ENCODE results near the gene GTF2H4.

The GTF2H4 gene

DNA sequence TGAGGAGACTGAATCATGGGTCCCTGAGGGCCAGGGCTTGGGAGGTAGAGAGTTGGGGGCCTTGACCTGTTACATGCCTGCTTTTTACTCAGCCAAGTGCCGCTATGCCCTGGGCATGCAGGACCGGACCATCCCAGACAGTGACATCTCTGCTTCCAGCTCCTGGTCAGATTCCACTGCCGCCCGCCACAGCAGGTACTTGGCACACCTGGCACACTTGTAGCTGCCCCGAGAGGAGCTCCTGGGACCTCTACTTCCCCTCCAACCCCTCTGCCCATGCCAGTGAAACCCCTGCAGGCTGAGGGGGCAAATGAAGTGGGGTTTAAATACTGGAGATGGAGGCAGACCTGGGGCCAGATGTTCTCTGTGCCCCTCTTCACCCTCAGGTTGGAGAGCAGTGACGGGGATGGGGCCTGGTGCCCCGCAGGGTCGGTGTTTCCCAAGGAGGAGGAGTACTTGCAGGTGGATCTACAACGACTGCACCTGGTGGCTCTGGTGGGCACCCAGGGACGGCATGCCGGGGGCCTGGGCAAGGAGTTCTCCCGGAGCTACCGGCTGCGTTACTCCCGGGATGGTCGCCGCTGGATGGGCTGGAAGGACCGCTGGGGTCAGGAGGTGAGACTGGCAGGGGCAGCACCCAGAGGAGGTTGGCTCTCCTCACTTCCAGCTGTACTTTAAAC, 19.1 kb upstream of the GTF2H4 start:
- Histone ChIP-seq H3K27ac (no peak overlapping the region), H3K27me3 (no peaks in the 10 kb centered on the region), H3K4me1 (peaks cover 58% of the 10 kb centered on the region), H3K4me2 (peak overlapping the region; percentile 61; the same call in 1 of the 2 replicates), H3K4me3 (no peak overlapping the region), H3K9ac (no peak overlapping the region), H4K20me1 (peaks cover 47% of the 10 kb centered on the region), H3K9me3 (no peaks in the 10 kb centered on the region), H3K36me3 (peaks cover 56% of the 10 kb centered on the region)
- no peak for TF ChIP-seq Cebpa-rat (IDR thresholded peaks at IDR 0.05)

DNA sequence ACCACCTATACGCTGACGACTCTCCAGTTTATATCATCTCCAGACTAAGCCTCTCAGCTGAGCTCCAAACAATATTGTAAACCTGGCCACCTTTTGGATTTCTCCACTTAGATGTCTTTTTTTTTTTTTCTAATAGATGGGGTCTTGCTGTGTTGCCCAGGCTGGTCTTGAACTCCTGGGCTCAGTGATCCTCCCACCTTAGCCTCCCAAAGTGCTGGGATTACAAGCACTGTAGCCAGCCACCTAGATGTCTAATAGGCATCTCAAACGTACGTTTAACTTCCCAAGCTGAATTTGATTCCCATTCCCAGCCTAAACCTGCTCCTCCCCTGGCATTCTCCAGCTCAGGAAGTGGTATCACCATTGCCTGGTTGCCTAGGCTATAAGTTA, 18.5 kb upstream of the GTF2H4 start:
- no peak for TF ChIP-seq Cebpa-rat (IDR thresholded peaks at IDR 0.05)
- Histone ChIP-seq H3K36me3 (peaks cover 61% of the 10 kb centered on the region), H3K27ac (no peak overlapping the region)

DNA sequence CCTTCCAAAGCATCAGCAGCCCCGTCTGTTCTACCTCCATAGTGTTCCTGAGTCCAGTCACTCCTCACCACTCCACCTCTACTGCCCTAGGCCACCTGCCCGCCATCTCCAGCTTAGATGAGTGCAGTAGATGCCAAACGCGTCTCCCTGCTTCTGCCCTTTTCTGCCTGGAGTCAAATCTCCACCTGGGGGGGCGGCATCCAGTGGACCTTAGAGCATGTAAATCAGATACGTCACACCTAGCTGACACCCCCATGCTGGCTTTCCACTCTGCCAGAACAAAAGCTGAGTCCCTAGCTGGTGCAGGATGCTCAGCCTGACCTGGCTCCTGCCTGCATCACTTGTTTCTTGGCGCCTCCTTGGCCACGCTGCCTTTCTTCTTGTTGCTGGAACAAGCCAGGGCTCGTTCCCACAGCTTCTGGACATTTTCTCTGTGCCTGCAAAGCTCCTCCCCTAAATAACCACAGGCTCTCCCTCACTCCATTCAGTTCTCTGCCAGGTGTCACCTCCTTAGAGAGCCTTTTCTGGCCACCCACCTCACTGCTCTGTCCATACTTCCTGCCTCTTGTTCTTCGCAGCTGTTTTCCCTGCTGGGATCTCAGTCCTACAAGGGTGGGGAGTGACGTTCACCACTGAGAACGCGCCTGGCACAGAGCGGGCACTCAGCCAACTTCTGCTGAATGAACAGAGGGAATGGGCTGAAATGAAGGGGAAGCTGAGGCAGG, 17.9 kb upstream of the GTF2H4 start:
- peak overlapping the region; percentile 18; the same call in 1 of the 2 replicates for H3K4me2 ChIP-seq
- no peaks in the 10 kb centered on the region for H3K9me3 ChIP-seq
- TF ChIP-seq Cebpa-rat (IDR thresholded peaks at IDR 0.05) = no peak
- peaks cover 43% of the 10 kb centered on the region for H4K20me1 ChIP-seq
- no peak overlapping the region for H3K4me3 ChIP-seq
- H3K27ac ChIP-seq = no peak overlapping the region
- peaks cover 61% of the 10 kb centered on the region for H3K4me1 ChIP-seq
- H3K9ac ChIP-seq = no peak overlapping the region
- H3K27me3 ChIP-seq = no peaks in the 10 kb centered on the region
- peaks cover 67% of the 10 kb centered on the region for H3K36me3 ChIP-seq

More for the DNA sequence above, 18.5 kb upstream of the GTF2H4 start:
- Histone ChIP-seq H3K9me3 (no peaks in the 10 kb centered on the region), H3K4me1 (peaks cover 59% of the 10 kb centered on the region), H3K9ac (no peak overlapping the region), H3K4me3 (no peak overlapping the region), H4K20me1 (peaks cover 47% of the 10 kb centered on the region), H3K27me3 (no peaks in the 10 kb centered on the region), H3K4me2 (no peak overlapping the region)

DNA sequence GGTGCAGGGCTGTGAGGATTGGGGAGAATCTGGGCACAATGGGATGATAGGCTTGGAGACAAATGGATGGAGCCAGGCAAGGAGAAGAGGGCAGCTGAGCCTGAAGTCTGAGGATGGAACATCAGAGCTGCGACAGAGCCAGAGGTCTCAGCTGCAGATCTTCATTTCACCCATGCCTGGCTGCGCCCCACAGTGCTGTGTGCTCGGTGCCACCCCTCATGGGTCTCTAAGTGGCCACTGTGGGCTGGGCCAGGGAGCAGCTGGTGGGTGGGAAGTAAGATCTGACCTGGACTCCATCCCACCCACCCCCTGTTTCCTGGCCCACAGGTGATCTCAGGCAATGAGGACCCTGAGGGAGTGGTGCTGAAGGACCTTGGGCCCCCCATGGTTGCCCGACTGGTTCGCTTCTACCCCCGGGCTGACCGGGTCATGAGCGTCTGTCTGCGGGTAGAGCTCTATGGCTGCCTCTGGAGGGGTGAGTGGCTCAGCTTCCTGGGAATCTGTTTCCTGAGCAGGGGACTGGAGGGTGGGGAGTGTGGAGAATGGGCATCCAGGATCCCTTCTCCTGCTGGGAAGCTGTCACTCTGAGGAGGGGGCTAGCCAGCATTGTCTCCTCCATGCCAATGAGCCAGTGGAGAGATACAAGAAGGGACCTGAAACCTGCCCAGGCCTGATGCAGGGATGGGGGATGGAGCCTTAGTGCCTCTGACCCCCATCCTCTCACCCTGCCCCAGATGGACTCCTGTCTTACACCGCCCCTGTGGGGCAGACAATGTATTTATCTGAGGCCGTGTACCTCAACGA, 17.2 kb upstream of the GTF2H4 start:
- Histone ChIP-seq H3K27ac (no peak overlapping the region), H3K4me2 (peak overlapping the region; percentile 18; the same call in 1 of the 2 replicates), H3K9ac (no peak overlapping the region), H3K4me1 (peaks cover 61% of the 10 kb centered on the region), H3K27me3 (no peaks in the 10 kb centered on the region), H4K20me1 (peaks cover 35% of the 10 kb centered on the region), H3K36me3 (peaks cover 74% of the 10 kb centered on the region), H3K9me3 (no peaks in the 10 kb centered on the region), H3K4me3 (no peak overlapping the region)
- no peak for TF ChIP-seq Cebpa-rat (IDR thresholded peaks at IDR 0.05)

DNA sequence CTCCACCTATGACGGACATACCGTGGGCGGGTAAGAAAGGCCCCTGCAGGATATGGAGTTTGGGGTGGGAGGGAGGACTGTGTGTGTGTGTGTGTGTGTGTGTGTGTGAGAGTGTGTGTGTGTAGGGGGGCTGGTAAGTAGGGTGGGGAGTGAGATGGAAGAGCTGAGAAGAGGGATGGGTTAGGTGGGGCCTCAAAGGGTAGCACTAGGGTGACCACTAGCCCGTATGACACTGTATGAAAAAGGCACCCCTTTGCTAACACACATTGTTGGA, 16.6 kb upstream of the GTF2H4 start:
- no peak overlapping the region for H3K4me2 ChIP-seq
- no peaks in the 10 kb centered on the region for H3K27me3 ChIP-seq
- H3K27ac ChIP-seq = no peak overlapping the region
- H3K36me3 ChIP-seq = peaks cover 80% of the 10 kb centered on the region
- no peak overlapping the region for H3K4me3 ChIP-seq
- H3K4me1 ChIP-seq = peaks cover 56% of the 10 kb centered on the region
- H4K20me1 ChIP-seq = peaks cover 30% of the 10 kb centered on the region
- no peak for TF ChIP-seq Cebpa-rat (IDR thresholded peaks at IDR 0.05)
- no peaks in the 10 kb centered on the region for H3K9me3 ChIP-seq
- no peak overlapping the region for H3K9ac ChIP-seq

DNA sequence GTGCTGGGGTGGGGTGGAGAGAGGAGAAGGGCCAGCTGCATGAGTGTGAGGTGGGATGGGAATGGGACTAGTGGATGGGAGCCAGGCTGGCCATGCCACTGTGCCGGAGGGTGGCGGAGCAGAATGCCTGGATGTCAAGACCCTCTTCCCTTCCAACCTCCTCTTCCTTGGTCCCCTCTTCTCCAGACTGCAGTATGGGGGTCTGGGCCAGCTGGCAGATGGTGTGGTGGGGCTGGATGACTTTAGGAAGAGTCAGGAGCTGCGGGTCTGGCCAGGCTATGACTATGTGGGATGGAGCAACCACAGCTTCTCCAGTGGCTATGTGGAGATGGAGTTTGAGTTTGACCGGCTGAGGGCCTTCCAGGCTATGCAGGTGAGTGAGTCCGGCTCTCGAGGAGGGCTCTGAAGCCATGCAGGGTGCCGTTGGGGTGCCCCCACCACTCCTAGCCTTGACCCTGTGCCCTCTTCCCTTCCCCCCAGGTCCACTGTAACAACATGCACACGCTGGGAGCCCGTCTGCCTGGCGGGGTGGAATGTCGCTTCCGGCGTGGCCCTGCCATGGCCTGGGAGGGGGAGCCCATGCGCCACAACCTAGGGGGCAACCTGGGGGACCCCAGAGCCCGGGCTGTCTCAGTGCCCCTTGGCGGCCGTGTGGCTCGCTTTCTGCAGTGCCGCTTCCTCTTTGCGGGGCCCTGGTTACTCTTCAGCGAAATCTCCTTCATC, 16.0 kb upstream of the GTF2H4 start:
- H3K9ac ChIP-seq = no peak overlapping the region
- no peaks in the 10 kb centered on the region for H3K9me3 ChIP-seq
- H3K4me3 ChIP-seq = no peak overlapping the region
- H3K27ac ChIP-seq = no peak overlapping the region
- no peaks in the 10 kb centered on the region for H3K27me3 ChIP-seq
- peaks cover 50% of the 10 kb centered on the region for H3K4me1 ChIP-seq
- H3K4me2 ChIP-seq = no peak overlapping the region
- H4K20me1 ChIP-seq = peaks cover 24% of the 10 kb centered on the region; the same call in 1 of the 2 replicates
- peaks cover 86% of the 10 kb centered on the region for H3K36me3 ChIP-seq
- no peak for TF ChIP-seq Cebpa-rat (IDR thresholded peaks at IDR 0.05)

DNA sequence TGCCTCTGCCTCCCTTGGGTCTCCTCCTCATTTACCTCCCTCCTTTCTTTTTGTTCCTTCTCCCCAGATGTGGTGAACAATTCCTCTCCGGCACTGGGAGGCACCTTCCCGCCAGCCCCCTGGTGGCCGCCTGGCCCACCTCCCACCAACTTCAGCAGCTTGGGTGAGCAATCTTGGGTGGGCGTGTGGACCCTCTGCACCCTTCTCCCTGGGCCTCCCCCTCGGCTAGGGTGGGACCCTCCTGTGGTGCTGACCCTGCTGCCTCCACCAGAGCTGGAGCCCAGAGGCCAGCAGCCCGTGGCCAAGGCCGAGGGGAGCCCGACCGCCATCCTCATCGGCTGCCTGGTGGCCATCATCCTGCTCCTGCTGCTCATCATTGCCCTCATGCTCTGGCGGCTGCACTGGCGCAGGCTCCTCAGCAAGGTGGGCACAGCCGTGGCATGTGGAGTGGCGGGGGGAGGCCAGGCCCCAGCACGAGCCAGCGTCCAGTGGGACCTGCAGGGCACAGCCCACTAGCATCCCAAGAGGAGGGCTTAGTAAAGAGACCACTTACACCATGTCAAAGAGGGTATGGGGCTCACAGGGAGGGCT, 14.9 kb upstream of the GTF2H4 start:
- Histone ChIP-seq H3K9ac (no peak overlapping the region), H3K4me1 (peaks cover 39% of the 10 kb centered on the region), H3K4me3 (no peak overlapping the region), H3K27me3 (no peaks in the 10 kb centered on the region), H3K36me3 (peaks cover 95% of the 10 kb centered on the region), H3K4me2 (no peak overlapping the region), H4K20me1 (peaks cover 17% of the 10 kb centered on the region; the same call in 1 of the 2 replicates), H3K9me3 (no peaks in the 10 kb centered on the region), H3K27ac (no peak overlapping the region)
- TF ChIP-seq Cebpa-rat (IDR thresholded peaks at IDR 0.05) = no peak

DNA sequence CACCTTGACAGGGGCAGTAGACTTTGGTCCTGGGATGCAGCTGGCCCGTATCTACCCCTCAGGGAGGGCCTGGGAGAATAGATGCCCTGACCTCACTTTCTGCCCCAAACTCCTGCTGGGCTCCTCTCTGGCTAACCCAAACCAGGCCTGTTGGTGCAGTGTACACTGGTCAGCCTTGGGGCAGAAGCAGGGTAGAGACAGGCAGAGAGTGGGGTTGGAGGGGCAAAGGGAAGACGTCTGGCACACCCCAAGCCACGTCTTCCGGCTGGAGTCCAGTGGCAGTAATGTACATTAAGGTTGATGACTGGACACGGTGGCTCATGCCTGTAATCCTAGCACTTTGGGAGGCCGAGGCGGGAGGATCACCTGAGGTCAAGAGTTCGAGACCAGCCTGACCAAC, 14.3 kb upstream of the GTF2H4 start:
- Histone ChIP-seq H3K27ac (no peak overlapping the region), H3K4me1 (peaks cover 33% of the 10 kb centered on the region), H4K20me1 (peaks cover 11% of the 10 kb centered on the region; the same call in 1 of the 2 replicates), H3K27me3 (no peaks in the 10 kb centered on the region), H3K4me2 (no peak overlapping the region), H3K9ac (no peak overlapping the region), H3K4me3 (no peak overlapping the region), H3K9me3 (no peaks in the 10 kb centered on the region), H3K36me3 (peaks cover 98% of the 10 kb centered on the region)
- TF ChIP-seq Cebpa-rat (IDR thresholded peaks at IDR 0.05) = no peak

DNA sequence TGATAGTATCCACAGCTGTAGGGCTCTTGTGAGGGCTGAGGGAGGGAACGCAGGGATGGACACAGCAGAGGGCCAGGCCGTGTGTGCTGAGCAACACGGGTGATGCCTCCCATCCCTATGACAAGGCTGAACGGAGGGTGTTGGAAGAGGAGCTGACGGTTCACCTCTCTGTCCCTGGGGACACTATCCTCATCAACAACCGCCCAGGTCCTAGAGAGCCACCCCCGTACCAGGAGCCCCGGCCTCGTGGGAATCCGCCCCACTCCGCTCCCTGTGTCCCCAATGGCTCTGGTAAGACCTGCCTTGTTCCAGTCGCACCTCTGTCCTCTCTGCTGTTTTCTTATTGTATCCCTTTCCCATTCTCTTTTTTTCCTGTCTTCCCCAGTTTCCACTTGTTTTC, 13.6 kb upstream of the GTF2H4 start:
- Histone ChIP-seq H3K27me3 (no peaks in the 10 kb centered on the region), H3K9me3 (no peaks in the 10 kb centered on the region), H3K4me2 (no peak overlapping the region), H3K27ac (no peak overlapping the region), H3K4me1 (peaks cover 28% of the 10 kb centered on the region), H4K20me1 (peaks cover 4% of the 10 kb centered on the region; the same call in 1 of the 2 replicates), H3K4me3 (no peak overlapping the region), H3K9ac (no peak overlapping the region), H3K36me3 (peaks cover 98% of the 10 kb centered on the region)
- no peak for TF ChIP-seq Cebpa-rat (IDR thresholded peaks at IDR 0.05)
